Mesothelial cell of epicardium (in vitro differentiated cells): Measurements from ENCODE around the gene TJP2. TPM values are rescaled to one million over a fixed set of nuclear protein-coding genes. Genes with fewer than 3 reads are reported as not detected.

Experiments
- DNase-seq, 2 experiments: peaks; one replicate each; pipeline ENCODE4 v3.0.0; 2021; ENCODE audit warnings: low spot score in 2 of 2; ENCODE audit not compliant: unreplicated experiment in 2 of 2
- H3K27ac Mint-ChIP-seq: 2 replicates; pipeline ENCODE4 v1.8.0; 2021; ENCODE audit warnings: mixed read lengths
- H3K27me3 Mint-ChIP-seq: 2 replicates; pipeline ENCODE4 v1.8.0; 2021; ENCODE audit warnings: low read depth, mixed read lengths
- H3K36me3 Mint-ChIP-seq: 2 replicates; pipeline ENCODE4 v1.8.0; 2021; ENCODE audit warnings: mixed read lengths
- H3K4me1 Mint-ChIP-seq: 2 replicates; pipeline ENCODE4 v1.8.0; 2021; ENCODE audit warnings: mixed read lengths
- H3K4me3 Mint-ChIP-seq: 2 replicates; pipeline ENCODE4 v1.8.0; 2021; ENCODE audit warnings: mild to moderate bottlenecking, moderate library complexity, mixed read lengths
- H3K9me3 Mint-ChIP-seq: 2 replicates; pipeline ENCODE4 v1.8.0; 2021; ENCODE audit warnings: mixed read lengths
- CTCF ChIP-seq: fragments of 200-600 bp; sonication (generic); IDR thresholded peaks from one replicate; pipeline ENCODE4 v1.5.0; 2021; ENCODE audit warnings: antibody characterized with exemption; ENCODE audit not compliant: unreplicated experiment
- total RNA-seq: library from RNA; stranded (reverse); gene quantifications from 3 replicates; pipeline ENCODE4 v1.2.1, GENCODE V29; 2021

The TJP2 gene
- total RNA-seq, 1 donor from 2014 or later: 58.0 TPM

- H3K9me3 Mint-ChIP-seq: no peaks in the 10 kb centered on the region
- H3K27me3 Mint-ChIP-seq: no peaks in the 10 kb centered on the region
- no peak for DNase-seq
- no peaks in the 10 kb centered on the region for H3K36me3 Mint-ChIP-seq
- no peak overlapping the region for H3K4me3 Mint-ChIP-seq
- no peak for TF ChIP-seq CTCF
- H3K4me1 Mint-ChIP-seq: peaks cover 28% of the 10 kb centered on the region
- H3K27ac Mint-ChIP-seq: no peak overlapping the region
Observed at GRCh38 chr9:69206047-69206446, 32.0 kb downstream of the TJP2 start.

GRCh38 chr9:69207503-69207902, 33.4 kb downstream of the TJP2 start:
- no peak for DNase-seq
- Mint-ChIP-seq H3K36me3 (no peaks in the 10 kb centered on the region), H3K4me1 (peaks cover 38% of the 10 kb centered on the region), H3K27ac (peak overlapping the region; percentile 54), H3K27me3 (no peaks in the 10 kb centered on the region), H3K9me3 (no peaks in the 10 kb centered on the region), H3K4me3 (no peak overlapping the region)
- TF ChIP-seq CTCF: no peak

GRCh38 chr9:69211424-69212036, 37.5 kb downstream of the TJP2 start:
- H3K4me3 Mint-ChIP-seq: no peak overlapping the region
- no peak for DNase-seq
- H3K27me3 Mint-ChIP-seq: no peaks in the 10 kb centered on the region
- peak overlapping the region; percentile 37 for H3K27ac Mint-ChIP-seq
- H3K36me3 Mint-ChIP-seq: peaks cover 2% of the 10 kb centered on the region
- peaks cover 23% of the 10 kb centered on the region for H3K4me1 Mint-ChIP-seq
- H3K9me3 Mint-ChIP-seq: no peaks in the 10 kb centered on the region
- TF ChIP-seq CTCF: no peak

GRCh38 chr9:69213647-69214046, 39.6 kb downstream of the TJP2 start:
- Mint-ChIP-seq H3K36me3 (peaks cover 7% of the 10 kb centered on the region), H3K4me3 (no peak overlapping the region), H3K27me3 (no peaks in the 10 kb centered on the region), H3K4me1 (peaks cover 17% of the 10 kb centered on the region), H3K27ac (no peak overlapping the region), H3K9me3 (no peaks in the 10 kb centered on the region)
- DNase-seq: no peak
- no peak for TF ChIP-seq CTCF

- H3K27me3 Mint-ChIP-seq: no peaks in the 10 kb centered on the region
- H3K4me1 Mint-ChIP-seq: peaks cover 17% of the 10 kb centered on the region
- H3K4me3 Mint-ChIP-seq: no peak overlapping the region
- TF ChIP-seq CTCF: no peak
- H3K9me3 Mint-ChIP-seq: no peaks in the 10 kb centered on the region
- DNase-seq: no peak
- H3K27ac Mint-ChIP-seq: no peak overlapping the region
- H3K36me3 Mint-ChIP-seq: peaks cover 12% of the 10 kb centered on the region
Observed at GRCh38 chr9:69214939-69215338, 40.9 kb downstream of the TJP2 start.
